SKM-1 treated with dmso at 0.1 percent for 144 hours (cell line): Measurements from ENCODE around the gene PLA2G4F.
"Not testable (repeated sequence)": the region's sequence is repeated elsewhere in the genome, so short reads cannot be mapped to it uniquely, and the experiment has no call there.

Experiments
- DNase-seq: peaks from one replicate; lab custom pipeline; 2025; ENCODE audit not compliant: unreplicated experiment; lab: John Stamatoyannopoulos, UW

PLA2G4F gene

GRCh38 chr15:42104095-42104891, 52.1 kb downstream of the PLA2G4F start:
- no peak for DNase-seq

- no peak for DNase-seq
These were observed 53.7 kb downstream of the PLA2G4F start for GRCh38 chr15:42102646-42103235.

- no peak for DNase-seq
These were observed 54.6 kb downstream of the PLA2G4F start for GRCh38 chr15:42101861-42102260.

- DNase-seq = no peak
These were observed 56.2 kb downstream of the PLA2G4F start for GRCh38 chr15:42100021-42100800.

- DNase-seq = no peak
These were observed 59.4 kb downstream of the PLA2G4F start for GRCh38 chr15:42097018-42097417.

GRCh38 chr15:42094512-42094963, 61.9 kb downstream of the PLA2G4F start, which contains the start of gene PLA2G4D:
PLA2G4D (minus strand) TSS chr15:42094562; CDS start chr15:42094459, 103 bp downstream.
- DNase-seq = no peak

GRCh38 chr15:42093966-42094365, 62.5 kb downstream of the PLA2G4F start:
- DNase-seq = no peak

GRCh38 chr15:42092398-42093318, 63.8 kb downstream of the PLA2G4F start:
- no peak for DNase-seq

- DNase-seq = not testable (repeated sequence)
These were observed 64.6 kb downstream of the PLA2G4F start for GRCh38 chr15:42091753-42092397.

GRCh38 chr15:42090781-42091180, 65.7 kb downstream of the PLA2G4F start:
- DNase-seq = no peak

GRCh38 chr15:42090370-42090769, 66.1 kb downstream of the PLA2G4F start:
- DNase-seq = no peak

- DNase-seq = no peak
These were observed 66.5 kb downstream of the PLA2G4F start for GRCh38 chr15:42089942-42090341.
